Right atrium auricular region (tissue), 2 donors: ENCODE measurements around the gene MEIS1. TPM values are rescaled to one million over a fixed set of nuclear protein-coding genes. Genes with fewer than 3 reads are reported as not detected.

Experiments
- DNase-seq: peaks from one replicate; pipeline ENCODE4 v3.0.0-alpha.2; 2019; ENCODE audit warnings: low spot score
- H3K27ac ChIP-seq, 2 donors: fragments of 200-600 bp; sonication (generic); 1 replicate in 1 of 2; 2 replicates in 1 of 2; pipeline ENCODE4 v1.5.1; 2016 to 2019
- H3K27me3 ChIP-seq, 2 donors: fragments of 200-600 bp; sonication (generic); one replicate each; pipeline versions ENCODE4 v1.5.1 to v1.6.0; 2017 to 2019
- H3K36me3 ChIP-seq: fragments of 200-600 bp; sonication (generic); one replicate; pipeline ENCODE4 v1.5.1; 2016
- H3K4me1 ChIP-seq, 2 donors: fragments of 200-600 bp; sonication (generic); one replicate each; pipeline versions ENCODE4 v1.5.1 to v1.6.0; 2017 to 2019
- H3K4me3 ChIP-seq, 2 donors: fragments of 200-600 bp; sonication (generic); 1 replicate in 1 of 2; 2 replicates in 1 of 2; pipeline ENCODE4 v1.5.1; 2017 to 2019; ENCODE audit warnings: mild to moderate bottlenecking in 1 of 2, moderate library complexity in 1 of 2
- H3K9me3 ChIP-seq, 2 donors: fragments of 200-600 bp; sonication (generic); one replicate each; pipeline ENCODE4 v1.5.1; 2019
- CTCF ChIP-seq, 2 donors: fragments of 200-600 bp; sonication (generic); IDR thresholded peaks; one replicate each; pipeline ENCODE4 v1.5.1; 2019; ENCODE audit warnings: antibody characterized with exemption in 2 of 2
- total RNA-seq, 2 donors: library from RNA; depleted of rRNA; stranded (reverse); fragments of >200 nt; gene quantifications; one replicate each; pipeline ENCODE4 v1.1.0, GENCODE V29; 2016

MEIS1 gene
- total RNA-seq, 2 donors from 2014 or later = 13.6 to 16.7 TPM

GRCh38 chr2:66604326-66604725 is 169.4 kb downstream of the MEIS1 start:
- H3K27me3 ChIP-seq = no peaks in the 10 kb centered on the region
- DNase-seq = no peak
- no peaks in the 10 kb centered on the region for H3K36me3 ChIP-seq
- no peak overlapping the region for H3K4me3 ChIP-seq
- H3K9me3 ChIP-seq = no peaks in the 10 kb centered on the region
- H3K4me1 ChIP-seq = no peaks in the 10 kb centered on the region
- no peak for TF ChIP-seq CTCF (IDR thresholded peaks at IDR 0.05)
- H3K27ac ChIP-seq = no peak overlapping the region

GRCh38 chr2:66604976-66605375 is 170.1 kb downstream of the MEIS1 start:
- Histone ChIP-seq H3K4me1 (no peaks in the 10 kb centered on the region), H3K27me3 (no peaks in the 10 kb centered on the region), H3K4me3 (no peak overlapping the region), H3K36me3 (no peaks in the 10 kb centered on the region), H3K27ac (no peak overlapping the region), H3K9me3 (no peaks in the 10 kb centered on the region)
- DNase-seq = no peak
- TF ChIP-seq CTCF (IDR thresholded peaks at IDR 0.05) = no peak

GRCh38 chr2:66607152-66607551 is 172.2 kb downstream of the MEIS1 start:
- Histone ChIP-seq H3K27me3 (no peaks in the 10 kb centered on the region), H3K27ac (no peak overlapping the region), H3K36me3 (no peaks in the 10 kb centered on the region), H3K4me1 (no peaks in the 10 kb centered on the region), H3K4me3 (no peak overlapping the region), H3K9me3 (no peaks in the 10 kb centered on the region)
- no peak for TF ChIP-seq CTCF (IDR thresholded peaks at IDR 0.05)
- DNase-seq = no peak
